H1 (cell line): ENCODE data around the gene CHSY1. TPM values are rescaled to one million over a fixed set of nuclear protein-coding genes. Genes with fewer than 3 reads are reported as not detected.
A peak's percentile ranks its signal among the peaks of the same experiment; 100 is the strongest.

Experiments
- CTCF ChIA-PET: fragments of 300-600 bp; sonication (Branson Sonifier 250); formaldehyde crosslinking; loops from one replicate; lab custom pipeline; 2021; ENCODE audit not compliant: partially characterized antibody; lab: Charles Lee
- POLR2A ChIA-PET: fragments of 300-600 bp; sonication (Branson Sonifier 250); formaldehyde crosslinking; loops from one replicate; lab custom pipeline; 2021; ENCODE audit warnings: inconsistent platforms; ENCODE audit not compliant: partially characterized antibody; lab: Charles Lee
- DNase-seq, 2 experiments: peaks; one replicate each; pipeline versions ENCODE4 v3.0.0 to v3.0.0-alpha.2; 2010 to 2022; ENCODE audit warnings: low spot score in 2 of 2, low read depth in 1 of 2, mixed read lengths in 1 of 2
- FAIRE-seq: peaks from 2 replicates; lab custom pipeline; 2011; peaks lifted over from hg19 to GRCh38; lab: Jason Lieb, UNC
- H2AFZ ChIP-seq: 2 replicates; pipeline ENCODE4 v1.8.1; 2012; ENCODE audit warnings: low read length, inconsistent platforms
- H2AK5ac ChIP-seq: 2 replicates; pipeline ENCODE4 v1.6.1; 2013; ENCODE audit warnings: low read depth, low read length
- H2BK120ac ChIP-seq: replicated peaks from 2 replicates; pipeline ENCODE3; 2013; ENCODE audit warnings: low read depth, low read length, inconsistent platforms
- H2BK12ac ChIP-seq: 2 replicates; pipeline ENCODE4 v1.6.1; 2013; ENCODE audit warnings: low read depth, low read length
- H2BK15ac ChIP-seq: 2 replicates; pipeline ENCODE4 v1.6.1; 2013; ENCODE audit warnings: low read length
- H2BK20ac ChIP-seq: 2 replicates; pipeline ENCODE4 v1.6.1; 2013; ENCODE audit warnings: low read length
- H2BK5ac ChIP-seq: 2 replicates; pipeline ENCODE4 v1.6.1; 2013; ENCODE audit warnings: low read depth, low read length
- H3K14ac ChIP-seq: 2 replicates; pipeline ENCODE4 v1.6.1; 2013; ENCODE audit warnings: inconsistent platforms; ENCODE audit not compliant: insufficient read length
- H3K18ac ChIP-seq: 2 replicates; pipeline ENCODE4 v1.6.1; 2013; ENCODE audit warnings: low read length; ENCODE audit errors: extremely low read depth
- H3K23ac ChIP-seq: 2 replicates; pipeline ENCODE4 v1.6.1; 2013; ENCODE audit warnings: inconsistent platforms; ENCODE audit not compliant: insufficient read length
- H3K23me2 ChIP-seq: 2 replicates; pipeline ENCODE4 v1.6.1; 2013; ENCODE audit warnings: low read depth, low read length
- H3K27ac ChIP-seq: 2 replicates; pipeline ENCODE4 v1.6.1; 2011; ENCODE audit warnings: low read depth, low read length, inconsistent platforms
- H3K27me3 ChIP-seq, 4 experiments: replicated peaks in 1 of 4; 1 replicate in 1 of 4; 2 replicates in 3 of 4; pipeline versions ENCODE4 v1.6.1 to v1.8.1; 2011 to 2013; ENCODE audit warnings: low read length in 3 of 4, mild to moderate bottlenecking in 3 of 4, inconsistent platforms in 2 of 4, mixed read lengths in 2 of 4, moderate library complexity in 1 of 4; ENCODE audit not compliant: control insufficient read depth in 3 of 4, insufficient read depth in 3 of 4; ENCODE audit errors: extremely low read depth in 1 of 4
- H3K36me3 ChIP-seq, 4 experiments: 2 replicates each; pipeline versions ENCODE4 v1.6.1 to v1.8.1; 2011 to 2013; ENCODE audit warnings: mild to moderate bottlenecking in 4 of 4, low read length in 3 of 4, moderate library complexity in 2 of 4, control low read depth in 1 of 4, inconsistent platforms in 1 of 4; ENCODE audit not compliant: insufficient read depth in 4 of 4, control insufficient read depth in 2 of 4
- H3K4ac ChIP-seq: replicated peaks from 2 replicates; pipeline ENCODE3; 2013; ENCODE audit warnings: low read length, low read depth, mixed read lengths, inconsistent platforms; ENCODE audit not compliant: insufficient read length
- H3K4me1 ChIP-seq, 4 experiments: replicated peaks in 1 of 4; 1 replicate in 1 of 4; 2 replicates in 3 of 4; pipeline versions ENCODE4 v1.6.1 to v1.8.1; 2011 to 2013; ENCODE audit warnings: low read length in 3 of 4, inconsistent platforms in 2 of 4, mixed read lengths in 1 of 4; ENCODE audit not compliant: insufficient read depth in 4 of 4, control insufficient read depth in 3 of 4
- H3K4me2 ChIP-seq, 2 experiments: 2 replicates each; pipeline versions ENCODE4 v1.6.1 to v1.8.1; 2011 to 2013; ENCODE audit warnings: low read depth in 2 of 2, low read length in 2 of 2, control low read depth in 1 of 2, inconsistent platforms in 1 of 2, mild to moderate bottlenecking in 1 of 2; ENCODE audit not compliant: insufficient read depth in 1 of 2
- H3K4me3 ChIP-seq, 4 experiments: fragments of 200-600, 300-600 bp in 1 of 4; sonication (generic), shearing (Covaris generic), sonication (Bioruptor Twin) in 1 of 4; 2 replicates each; pipeline versions ENCODE4 v1.5.1 to v1.8.1; 2011 to 2016; ENCODE audit warnings: low read length in 4 of 4, low read depth in 3 of 4, control low read depth in 2 of 4, inconsistent platforms in 2 of 4, mild to moderate bottlenecking in 2 of 4, mixed read lengths in 1 of 4, moderate library complexity in 1 of 4; ENCODE audit not compliant: insufficient read depth in 2 of 4; ENCODE audit errors: extremely low read depth in 1 of 4
- H3K56ac ChIP-seq: replicated peaks from 2 replicates; pipeline ENCODE3; 2013; ENCODE audit warnings: low read depth, mild to moderate bottlenecking, mixed read lengths, low read length, inconsistent platforms; ENCODE audit not compliant: insufficient read length
- H3K79me1 ChIP-seq: 2 replicates; pipeline ENCODE4 v1.6.1; 2013; ENCODE audit warnings: low read depth, low read length, control low read depth
- H3K79me2 ChIP-seq, 2 experiments: 2 replicates each; pipeline versions ENCODE4 v1.6.1 to v1.8.1; 2012 to 2013; ENCODE audit warnings: low read length in 2 of 2, mild to moderate bottlenecking in 2 of 2, inconsistent platforms in 1 of 2; ENCODE audit not compliant: insufficient read depth in 2 of 2, control insufficient read depth in 1 of 2
- H3K9ac ChIP-seq, 4 experiments: replicated peaks in 1 of 4; 1 replicate in 1 of 4; 2 replicates in 3 of 4; pipeline versions ENCODE4 v1.6.1 to v1.8.1; 2011 to 2013; ENCODE audit warnings: low read depth in 3 of 4, low read length in 3 of 4, control low read depth in 2 of 4, mild to moderate bottlenecking in 2 of 4, moderate library complexity in 2 of 4, inconsistent platforms in 1 of 4; ENCODE audit errors: extremely low read depth in 1 of 4
- H3K9me3 ChIP-seq, 2 experiments: 2 replicates each; pipeline versions ENCODE4 v1.6.1 to v1.8.1; 2012 to 2013; ENCODE audit warnings: mild to moderate bottlenecking in 2 of 2, moderate library complexity in 2 of 2, control low read depth in 1 of 2, inconsistent platforms in 1 of 2, low read depth in 1 of 2, low read length in 1 of 2, mixed read lengths in 1 of 2; ENCODE audit not compliant: insufficient read depth in 2 of 2
- H4K20me1 ChIP-seq, 2 experiments: replicated peaks in 1 of 2; 2 replicates each; pipeline versions ENCODE3 to v1.8.1; 2011 to 2013; ENCODE audit warnings: inconsistent platforms in 2 of 2, low read length in 2 of 2, mild to moderate bottlenecking in 1 of 2; ENCODE audit not compliant: insufficient read depth in 2 of 2, control insufficient read depth in 1 of 2
- H4K5ac ChIP-seq: 2 replicates; pipeline ENCODE4 v1.6.1; 2013; ENCODE audit warnings: low read length, low read depth, mixed read lengths, inconsistent platforms; ENCODE audit not compliant: insufficient read length
- H4K8ac ChIP-seq: 2 replicates; pipeline ENCODE4 v1.8.0; 2013; ENCODE audit warnings: mild to moderate bottlenecking, moderate library complexity, low read length, inconsistent platforms; ENCODE audit not compliant: insufficient read depth; ENCODE audit errors: extremely low read depth
- H4K91ac ChIP-seq: replicated peaks from 2 replicates; pipeline ENCODE3; 2013; ENCODE audit warnings: low read length, mixed read lengths, inconsistent platforms; ENCODE audit not compliant: insufficient read length
- EZH2 ChIP-seq: fragments of 200-600 bp; sonication (generic); IDR thresholded peaks from 2 replicates; pipeline ENCODE4 v1.7.1; 2012; ENCODE audit warnings: low read depth, mild to moderate bottlenecking, moderate library complexity, low read length, inconsistent platforms; ENCODE audit not compliant: severe bottlenecking
- WGBS, 2 experiments: shearing (Covaris generic) in 1 of 2; methylation state at CpG; one replicate each; pipeline versions ENCODE4 v1.1.6 to v1.1.7; 2013 to 2015; ENCODE audit warnings: low lambda C conversion rate in 2 of 2, mixed read lengths in 2 of 2, inconsistent platforms in 1 of 2, low coverage in 1 of 2, missing lambda C conversion rate in 1 of 2; ENCODE audit not compliant: insufficient replicate concordance in 2 of 2, insufficient coverage in 1 of 2, insufficient read length in 1 of 2; ENCODE audit errors: extremely low coverage in 1 of 2, missing lambda C conversion rate in 1 of 2; 5-methylcytosine and 5-hydroxymethylcytosine counted together
- polyA plus RNA-seq, 7 experiments: library from polyadenylated mRNA; depleted of rRNA in 3 of 7; stranded (reverse) in 5 of 7; unstranded in 2 of 7; fragments of >200 nt in 5 of 7; fragments of 200-250 nt in 2 of 7; gene quantifications; 1 replicate in 5 of 7; 2 replicates in 1 of 7; 4 replicates in 1 of 7; pipeline versions ENCODE4 v1.2.1 to v1.2.3, GENCODE V29; 2011 to 2013; ENCODE audit warnings: missing spikeins in 2 of 7, mixed read lengths in 2 of 7
- total RNA-seq: library from RNA; stranded (reverse); fragmentation: NEBNext Ultra II Directional; extraction: Animal tissue kit (Norgen Biotek cat#: 25700); gene quantifications from 2 replicates; pipeline ENCODE4 v1.2.1, GENCODE V29; 2021

Gene CHSY1
- total and polyA plus RNA-seq, 2 of the 8 experiments (the other 6 are each of a cell fraction or from before 2014, with no cell fraction given) = 24.9 to 60.7 TPM

DNA sequence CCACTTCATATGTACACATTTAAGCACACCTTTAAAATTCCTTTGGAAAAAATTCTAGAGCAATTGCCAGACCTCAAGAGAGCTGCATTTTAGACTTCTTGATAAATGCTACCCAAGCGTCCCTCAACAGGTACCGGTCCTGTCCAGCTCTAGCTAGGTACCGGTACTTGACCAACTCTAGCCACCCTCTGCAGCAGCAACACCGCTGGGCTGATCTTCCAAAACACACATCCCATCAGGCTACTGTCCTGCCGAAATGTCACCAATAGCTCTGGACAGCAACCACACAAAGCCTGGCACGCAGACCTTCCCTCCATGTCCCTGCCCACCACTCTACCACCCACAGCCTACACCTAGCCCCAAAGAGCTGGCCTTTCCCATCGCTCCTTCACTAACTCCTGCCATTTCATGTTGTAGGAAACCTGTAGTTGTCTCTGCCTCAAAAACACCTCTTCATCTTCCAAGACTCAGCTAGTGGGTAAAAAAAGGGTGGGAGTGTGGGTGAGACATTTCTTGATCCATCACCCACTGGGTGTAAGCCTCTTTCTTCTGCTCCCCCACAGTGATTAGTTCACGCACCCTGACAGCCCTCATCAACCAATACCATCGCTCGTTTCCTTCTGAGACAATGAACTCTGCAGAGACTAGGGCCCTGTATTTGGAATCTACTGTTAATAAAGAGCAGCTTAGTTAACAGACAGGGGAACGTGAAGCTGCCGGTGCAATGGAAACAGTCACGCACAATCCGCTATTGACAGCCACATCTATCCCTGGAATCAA is 6.8 kb downstream of the CHSY1 start:
- H4K91ac ChIP-seq = no peak overlapping the region
- peaks cover 7 to 27% (median 16%) of the 10 kb centered on the region in 4 experiments; a peak in 6 of 7 replicates for H3K4me1 ChIP-seq
- no peak for DNase-seq
- H2BK12ac ChIP-seq = no peak overlapping the region
- H3K4me2 ChIP-seq = peak overlapping the region in 1 of 2 experiments; percentile 18; a peak in 1 of 4 replicates
- H2AK5ac ChIP-seq = no peak overlapping the region
- H3K4me3 ChIP-seq = no peak overlapping the region
- no peak overlapping the region for H3K56ac ChIP-seq
- H2BK5ac ChIP-seq = no peak overlapping the region
- H3K23ac ChIP-seq = no peak overlapping the region
- ChIA-PET CTCF (interaction anchor here (0.7 to 3.0 kb wide), 22 partner anchors 10 to 331 kb away, joined by 3 to 21 read pairs (median 4); no protein-coding TSS in a partner anchor), POLR2A (interaction anchor here (0.6 to 2.9 kb wide), 7 partner anchors 8 to 136 kb away, joined by 3 to 18 read pairs (median 3); partner anchors contain the start of gene CHSY1)
- H3K27ac ChIP-seq = no peak overlapping the region
- H4K8ac ChIP-seq = no peak overlapping the region
- H3K27me3 ChIP-seq = no peaks in the 10 kb centered on the region
- H2BK15ac ChIP-seq = no peak overlapping the region
- no peak overlapping the region for H2BK20ac ChIP-seq
- H2BK120ac ChIP-seq = no peak overlapping the region
- peaks cover 38 to 44% of the 10 kb centered on the region in 2 experiments for H4K20me1 ChIP-seq
- H4K5ac ChIP-seq = no peak overlapping the region
- H3K9ac ChIP-seq = no peak overlapping the region
- no peak overlapping the region for H3K4ac ChIP-seq
- no peaks in the 10 kb centered on the region for H3K9me3 ChIP-seq
- FAIRE-seq = no peak
- WGBS, 2 experiments = 91% methylated on average over 14 of the region's 14 CpGs; no CpG with 5 or more reads in 1 of the 2 experiments
- H3K14ac ChIP-seq = no peak overlapping the region
- peaks cover 0 to 3% (median under 1%) of the 10 kb centered on the region in 4 experiments; a peak in 1 of 8 replicates for H3K36me3 ChIP-seq
- no peak overlapping the region for H3K18ac ChIP-seq
- H3K79me1 ChIP-seq = peaks cover 20% of the 10 kb centered on the region
- H2AFZ ChIP-seq = no peak overlapping the region
- no peak for TF ChIP-seq EZH2
- H3K79me2 ChIP-seq = peaks cover 56 to 100% of the 10 kb centered on the region in 2 experiments
- H3K23me2 ChIP-seq = peaks cover under 1% of the 10 kb centered on the region; the same call in 1 of the 2 replicates
